HFF-Myc (cell line): Measurements from ENCODE around the gene ST7.

Experiments used
- DNase-seq: peaks from one replicate; pipeline ENCODE4 v3.0.0-alpha.2; 2011; ENCODE audit warnings: low read depth; ENCODE audit errors: extremely low read depth
- H3K4me3 ChIP-seq: replicated peaks from 2 replicates; pipeline ENCODE4 v1.5.1; 2011; ENCODE audit warnings: low read depth, mild to moderate bottlenecking, control low read depth, low read length
- CTCF ChIP-seq: IDR thresholded peaks from 2 replicates; pipeline ENCODE4 v1.5.1; 2012; ENCODE audit warnings: mild to moderate bottlenecking, low read depth, low read length, control low read depth; ENCODE audit errors: missing control alignments

Gene ST7

GRCh38 chr7:116920359-116920758 is 32.9 kb upstream of the ST7 start:
- no peak for DNase-seq
- no peak for TF ChIP-seq CTCF
- H3K4me3 ChIP-seq = no peak overlapping the region

GRCh38 chr7:116922545-116922944 is 30.8 kb upstream of the ST7 start:
- DNase-seq = no peak
- TF ChIP-seq CTCF = no peak
- no peak overlapping the region for H3K4me3 ChIP-seq

- H3K4me3 ChIP-seq = no peak overlapping the region
- no peak for TF ChIP-seq CTCF
- no peak for DNase-seq
These were observed 28.6 kb upstream of the ST7 start for GRCh38 chr7:116924741-116925140.

- DNase-seq = no peak
- no peak for TF ChIP-seq CTCF
- no peak overlapping the region for H3K4me3 ChIP-seq
These were observed 24.3 kb upstream of the ST7 start for GRCh38 chr7:116929021-116929420.

- TF ChIP-seq CTCF = peak; percentile 87
- H3K4me3 ChIP-seq = no peak overlapping the region
- DNase-seq = peak; percentile 76
These were observed 23.1 kb upstream of the ST7 start for GRCh38 chr7:116929914-116930913.

GRCh38 chr7:116932566-116932965 is 20.7 kb upstream of the ST7 start:
- no peak for DNase-seq
- no peak overlapping the region for H3K4me3 ChIP-seq
- no peak for TF ChIP-seq CTCF
